Measurements from ENCODE around the gene MEX3D.

The MEX3D gene

DNA sequence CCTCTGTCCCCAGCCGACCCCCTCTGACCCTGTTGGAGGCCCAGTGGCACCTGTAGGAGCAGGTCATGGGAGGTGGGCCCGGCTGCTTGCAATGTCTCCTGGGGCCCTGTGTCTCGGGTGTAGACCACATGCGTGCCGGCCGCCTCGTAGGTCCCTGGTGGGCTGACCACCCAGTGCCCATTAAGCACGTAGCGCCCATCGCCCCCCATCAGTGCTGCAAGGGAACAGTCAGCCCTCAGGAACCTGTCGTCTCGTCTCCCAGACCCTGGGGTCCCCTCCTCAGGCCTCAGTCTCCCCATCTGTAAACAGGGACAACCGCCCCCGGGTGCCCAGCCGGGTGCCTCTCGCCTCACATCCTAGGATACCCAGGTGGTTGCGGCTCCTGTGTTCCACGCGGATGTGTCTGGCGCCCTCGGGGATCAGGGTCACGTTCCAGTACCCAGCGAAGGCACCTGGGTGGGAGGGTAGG, 60.9 kb downstream of the MEX3D start:
- TF ChIP-seq, protein P1, sequence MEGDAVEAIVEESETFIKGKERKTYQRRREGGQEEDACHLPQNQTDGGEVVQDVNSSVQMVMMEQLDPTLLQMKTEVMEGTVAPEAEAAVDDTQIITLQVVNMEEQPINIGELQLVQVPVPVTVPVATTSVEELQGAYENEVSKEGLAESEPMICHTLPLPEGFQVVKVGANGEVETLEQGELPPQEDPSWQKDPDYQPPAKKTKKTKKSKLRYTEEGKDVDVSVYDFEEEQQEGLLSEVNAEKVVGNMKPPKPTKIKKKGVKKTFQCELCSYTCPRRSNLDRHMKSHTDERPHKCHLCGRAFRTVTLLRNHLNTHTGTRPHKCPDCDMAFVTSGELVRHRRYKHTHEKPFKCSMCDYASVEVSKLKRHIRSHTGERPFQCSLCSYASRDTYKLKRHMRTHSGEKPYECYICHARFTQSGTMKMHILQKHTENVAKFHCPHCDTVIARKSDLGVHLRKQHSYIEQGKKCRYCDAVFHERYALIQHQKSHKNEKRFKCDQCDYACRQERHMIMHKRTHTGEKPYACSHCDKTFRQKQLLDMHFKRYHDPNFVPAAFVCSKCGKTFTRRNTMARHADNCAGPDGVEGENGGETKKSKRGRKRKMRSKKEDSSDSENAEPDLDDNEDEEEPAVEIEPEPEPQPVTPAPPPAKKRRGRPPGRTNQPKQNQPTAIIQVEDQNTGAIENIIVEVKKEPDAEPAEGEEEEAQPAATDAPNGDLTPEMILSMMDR (IDR thresholded peaks at IDR 0.05; ENCODE audit: low read depth, low read length, missing control alignments) = no peak
- no peak overlapping the region for H3K4me3 ChIP-seq (replicated peaks; ENCODE audit: low read depth, low read length)

DNA sequence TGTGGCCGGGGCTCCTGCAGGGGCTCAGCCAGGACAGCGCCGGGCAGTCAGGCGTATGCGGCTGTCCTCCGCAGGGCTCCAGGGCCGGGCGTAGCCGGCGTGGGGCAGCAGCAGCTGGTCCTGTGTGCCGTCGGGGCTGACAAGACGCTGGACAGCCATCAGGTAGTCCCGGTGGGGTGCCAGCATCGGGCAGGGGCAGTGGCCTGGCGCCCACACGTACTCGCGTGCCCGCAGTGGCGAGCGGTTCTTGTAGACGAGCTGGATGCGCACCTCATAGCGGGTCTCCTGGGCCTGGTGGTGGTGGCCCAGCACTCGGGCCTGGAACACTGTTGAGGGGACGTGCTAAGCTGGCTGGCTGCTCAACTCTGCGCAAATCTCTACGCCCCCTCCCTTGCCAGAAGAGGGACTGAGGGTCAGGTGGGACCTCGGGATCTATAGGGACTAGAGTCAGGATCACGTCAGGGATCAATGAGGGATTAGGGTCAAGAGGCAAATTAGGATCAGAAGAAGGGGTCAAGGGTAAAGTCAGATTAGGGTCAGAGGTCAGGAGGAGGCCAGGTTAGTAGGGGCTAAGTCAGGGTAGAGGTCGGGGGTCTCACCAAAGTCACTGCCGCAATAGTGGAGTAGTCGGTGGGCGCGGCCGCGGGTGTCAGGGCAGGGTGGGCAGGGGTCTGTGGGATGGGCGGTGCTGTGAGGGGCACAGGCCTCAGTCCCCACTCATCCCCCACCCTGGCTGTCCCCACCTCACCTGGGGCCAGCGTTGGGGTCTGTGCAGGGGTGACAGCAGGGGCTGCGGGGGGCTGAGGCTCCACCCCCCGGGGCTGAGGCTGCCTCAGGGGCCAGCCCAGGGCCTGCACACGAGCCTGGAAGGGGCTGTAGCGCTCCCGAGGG, 61.9 kb downstream of the MEX3D start:
- TF ChIP-seq, protein P1 (IDR thresholded peaks at IDR 0.05; ENCODE audit: low read depth, low read length, missing control alignments) = no peak
- no peak overlapping the region for H3K4me3 ChIP-seq (replicated peaks; ENCODE audit: low read depth, low read length)
- DNase-seq (ENCODE audit: extremely low read depth, low read depth) = no peak

More for the DNA sequence above, 60.9 kb downstream of the MEX3D start:
- DNase-seq (ENCODE audit: extremely low read depth, low read depth) = no peak

DNA sequence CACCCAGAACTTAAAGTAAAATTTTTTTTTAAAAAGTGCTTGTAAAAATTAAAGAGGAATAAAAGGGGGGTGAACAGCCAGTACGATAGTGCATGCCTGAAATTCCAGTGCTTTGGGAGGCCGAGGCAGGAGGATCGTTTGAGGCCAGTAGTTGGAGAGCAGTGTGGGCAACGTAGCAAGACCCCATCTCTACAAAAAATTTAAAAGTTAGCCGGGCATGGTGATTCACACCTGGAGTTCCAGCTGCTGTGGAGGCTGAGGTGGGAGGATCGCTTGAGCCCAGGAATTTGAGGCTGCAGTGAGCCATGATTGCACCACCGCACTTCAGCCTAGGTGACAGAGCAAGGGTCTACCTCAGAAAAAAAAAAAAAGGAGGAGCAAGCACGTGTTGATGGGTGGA, 63.1 kb downstream of the MEX3D start:
- TF ChIP-seq, protein P1 (IDR thresholded peaks at IDR 0.05; ENCODE audit: low read depth, low read length, missing control alignments) = no peak
- DNase-seq (ENCODE audit: extremely low read depth, low read depth) = no peak

More for the DNA sequence above, 63.1 kb downstream of the MEX3D start:
- H3K4me3 ChIP-seq (replicated peaks; ENCODE audit: low read depth, low read length) = no peak overlapping the region

All from HFF-Myc (cell line).